OCI-LY3 (cell line): ENCODE results near the gene PRDM1.

Experiments used
- H2AFZ ChIP-seq: fragments of 200-600, 300-600 bp; shearing (Covaris generic); 2 replicates; pipeline ENCODE4 v1.6.0; 2014; ENCODE audit warnings: antibody characterized with exemption, low read depth, low read length
- H3K27ac ChIP-seq: fragments of 200-600, 300-600 bp; sonication (generic); 2 replicates; pipeline ENCODE4 v1.5.1; 2014; ENCODE audit warnings: mild to moderate bottlenecking, low read length, moderate library complexity, mixed read lengths
- H3K27me3 ChIP-seq: fragments of 200-600, 300-600 bp; sonication (generic); 2 replicates; pipeline ENCODE4 v1.6.1; 2014; ENCODE audit warnings: low read depth, low read length, mixed read lengths
- H3K36me3 ChIP-seq: fragments of 200-600, 300-600 bp; sonication (generic); replicated peaks from 2 replicates; pipeline ENCODE3; 2014; ENCODE audit warnings: low read depth, low read length, mixed read lengths
- H3K4me1 ChIP-seq: fragments of 300-600, 200-600 bp; sonication (generic); 2 replicates; pipeline ENCODE4 v1.6.1; 2014; ENCODE audit warnings: low read length, mixed read lengths
- H3K4me2 ChIP-seq: fragments of 200-600, 300-600 bp; sonication (generic); 2 replicates; pipeline ENCODE4 v1.6.1; 2014; ENCODE audit warnings: low read length, mixed read lengths
- H3K4me3 ChIP-seq: fragments of 300-600, 200-600 bp; sonication (generic); 2 replicates; pipeline ENCODE4 v1.5.1; 2014; ENCODE audit warnings: antibody characterized with exemption, mild to moderate bottlenecking, low read length, moderate library complexity
- H3K79me2 ChIP-seq: fragments of 300-600, 200-600 bp; shearing (Covaris generic); 2 replicates; pipeline ENCODE4 v1.6.1; 2014; ENCODE audit warnings: mild to moderate bottlenecking, low read length, mixed read lengths
- H3K9ac ChIP-seq: fragments of 300-600, 200-600 bp; shearing (Covaris generic); 2 replicates; pipeline ENCODE4 v1.6.0; 2014; ENCODE audit warnings: mild to moderate bottlenecking, low read length, moderate library complexity
- H3K9me3 ChIP-seq: fragments of 200-600, 300-600 bp; shearing (Covaris generic); 2 replicates; pipeline ENCODE4 v1.6.1; 2014; ENCODE audit warnings: low read length, mixed read lengths; ENCODE audit not compliant: insufficient read depth
- H4K20me1 ChIP-seq: fragments of 200-600, 300-600 bp; sonication (generic); 2 replicates; pipeline ENCODE4 v1.6.1; 2016; ENCODE audit warnings: low read length, mixed read lengths; ENCODE audit not compliant: insufficient read depth
- EZH2phosphoT487 ChIP-seq: fragments of 200-600 bp; shearing (Covaris generic); IDR thresholded peaks from 2 replicates; pipeline ENCODE4 v1.6.1; 2018; ENCODE audit warnings: antibody characterized with exemption, mixed run types, low read depth
- TF ChIP-seq, protein P1 (sequence below): fragments of 200-600, 300-600 bp; sonication (generic); IDR thresholded peaks from 2 replicates; pipeline ENCODE4 v1.5.1; 2014; ENCODE audit warnings: antibody characterized with exemption, low read length, low read depth

Gene PRDM1

GRCh38 chr6:106118835-106119431 lies 32.8 kb downstream of the PRDM1 start:
- H2AFZ ChIP-seq = no peak overlapping the region
- H3K9me3 ChIP-seq = peaks cover 5% of the 10 kb centered on the region; the same call in 1 of the 2 replicates
- TF ChIP-seq, protein P1, sequence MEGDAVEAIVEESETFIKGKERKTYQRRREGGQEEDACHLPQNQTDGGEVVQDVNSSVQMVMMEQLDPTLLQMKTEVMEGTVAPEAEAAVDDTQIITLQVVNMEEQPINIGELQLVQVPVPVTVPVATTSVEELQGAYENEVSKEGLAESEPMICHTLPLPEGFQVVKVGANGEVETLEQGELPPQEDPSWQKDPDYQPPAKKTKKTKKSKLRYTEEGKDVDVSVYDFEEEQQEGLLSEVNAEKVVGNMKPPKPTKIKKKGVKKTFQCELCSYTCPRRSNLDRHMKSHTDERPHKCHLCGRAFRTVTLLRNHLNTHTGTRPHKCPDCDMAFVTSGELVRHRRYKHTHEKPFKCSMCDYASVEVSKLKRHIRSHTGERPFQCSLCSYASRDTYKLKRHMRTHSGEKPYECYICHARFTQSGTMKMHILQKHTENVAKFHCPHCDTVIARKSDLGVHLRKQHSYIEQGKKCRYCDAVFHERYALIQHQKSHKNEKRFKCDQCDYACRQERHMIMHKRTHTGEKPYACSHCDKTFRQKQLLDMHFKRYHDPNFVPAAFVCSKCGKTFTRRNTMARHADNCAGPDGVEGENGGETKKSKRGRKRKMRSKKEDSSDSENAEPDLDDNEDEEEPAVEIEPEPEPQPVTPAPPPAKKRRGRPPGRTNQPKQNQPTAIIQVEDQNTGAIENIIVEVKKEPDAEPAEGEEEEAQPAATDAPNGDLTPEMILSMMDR = no peak
- TF ChIP-seq EZH2phosphoT487 = no peak

GRCh38 chr6:106119546-106119945 lies 33.4 kb downstream of the PRDM1 start:
- TF ChIP-seq, protein P1 = no peak
- no peak for TF ChIP-seq EZH2phosphoT487
- Histone ChIP-seq H3K27me3 (no peaks in the 10 kb centered on the region), H2AFZ (no peak overlapping the region), H4K20me1 (no peaks in the 10 kb centered on the region), H3K27ac (no peak overlapping the region), H3K4me2 (no peak overlapping the region), H3K36me3 (no peaks in the 10 kb centered on the region), H3K9me3 (peaks cover 5% of the 10 kb centered on the region; the same call in 1 of the 2 replicates), H3K9ac (no peak overlapping the region), H3K4me3 (no peak overlapping the region), H3K79me2 (no peaks in the 10 kb centered on the region), H3K4me1 (peaks cover 67% of the 10 kb centered on the region)

More at GRCh38 chr6:106118835-106119431, 32.8 kb downstream of the PRDM1 start:
- H3K27me3 ChIP-seq = no peaks in the 10 kb centered on the region
- H3K79me2 ChIP-seq = no peaks in the 10 kb centered on the region
- H3K4me1 ChIP-seq = peaks cover 67% of the 10 kb centered on the region
- H3K4me3 ChIP-seq = no peak overlapping the region
- no peaks in the 10 kb centered on the region for H4K20me1 ChIP-seq
- H3K9ac ChIP-seq = no peak overlapping the region
- no peak overlapping the region for H3K27ac ChIP-seq
- H3K36me3 ChIP-seq = no peaks in the 10 kb centered on the region
- no peak overlapping the region for H3K4me2 ChIP-seq

GRCh38 chr6:106120006-106120405 lies 33.9 kb downstream of the PRDM1 start:
- peaks cover 5% of the 10 kb centered on the region; the same call in 1 of the 2 replicates for H3K9me3 ChIP-seq
- H3K27ac ChIP-seq = no peak overlapping the region
- no peaks in the 10 kb centered on the region for H3K36me3 ChIP-seq
- no peak overlapping the region for H3K4me3 ChIP-seq
- H2AFZ ChIP-seq = no peak overlapping the region
- H3K27me3 ChIP-seq = no peaks in the 10 kb centered on the region
- no peak overlapping the region for H3K9ac ChIP-seq
- H3K4me1 ChIP-seq = peaks cover 67% of the 10 kb centered on the region
- H4K20me1 ChIP-seq = no peaks in the 10 kb centered on the region
- 0 out of 2 replicates have a peak overlapping the region, but pooled peaks have one; percentile 9 for H3K4me2 ChIP-seq
- H3K79me2 ChIP-seq = no peaks in the 10 kb centered on the region
- TF ChIP-seq, protein P1 = no peak
- no peak for TF ChIP-seq EZH2phosphoT487

GRCh38 chr6:106120406-106120805 lies 34.3 kb downstream of the PRDM1 start:
- 0 out of 2 replicates have a peak overlapping the region, but pooled peaks have one; percentile 9 for H3K4me2 ChIP-seq
- H3K27me3 ChIP-seq = no peaks in the 10 kb centered on the region
- H3K9ac ChIP-seq = no peak overlapping the region
- no peaks in the 10 kb centered on the region for H3K36me3 ChIP-seq
- peaks cover 67% of the 10 kb centered on the region for H3K4me1 ChIP-seq
- H3K9me3 ChIP-seq = peaks cover 5% of the 10 kb centered on the region; the same call in 1 of the 2 replicates
- no peak for TF ChIP-seq EZH2phosphoT487
- TF ChIP-seq, protein P1 = no peak
- no peaks in the 10 kb centered on the region for H4K20me1 ChIP-seq
- H2AFZ ChIP-seq = no peak overlapping the region
- no peak overlapping the region for H3K27ac ChIP-seq
- H3K4me3 ChIP-seq = no peak overlapping the region
- no peaks in the 10 kb centered on the region for H3K79me2 ChIP-seq
